Muscle of leg (tissue), 11 donors: ENCODE results near the gene PRMT7. TPM values are rescaled to one million over a fixed set of nuclear protein-coding genes. Genes with fewer than 3 reads are reported as not detected.

Source experiments
- DNase-seq: peaks from one replicate; pipeline ENCODE4 v3.0.0; 2013
- H3K27ac ChIP-seq: one replicate; pipeline ENCODE4 v1.5.1; 2013; ENCODE audit warnings: mild to moderate bottlenecking, low read length, control low read depth
- H3K27me3 ChIP-seq: one replicate; pipeline ENCODE4 v1.6.1; 2013; ENCODE audit warnings: low read length; ENCODE audit not compliant: control insufficient read depth, insufficient read depth
- H3K36me3 ChIP-seq: one replicate; pipeline ENCODE4 v1.6.1; 2013; ENCODE audit warnings: low read length; ENCODE audit not compliant: control insufficient read depth, insufficient read depth
- H3K4me1 ChIP-seq: one replicate; pipeline ENCODE4 v1.6.1; 2013; ENCODE audit warnings: low read length; ENCODE audit not compliant: control insufficient read depth, insufficient read depth
- H3K4me3 ChIP-seq: one replicate; pipeline ENCODE4 v1.5.1; 2013; ENCODE audit warnings: low read length, control low read depth
- H3K9me3 ChIP-seq: replicated peaks from 2 replicates; pipeline ENCODE4 v1.6.1; 2013; ENCODE audit warnings: low read depth, low read length; ENCODE audit not compliant: control insufficient read depth
- WGBS: methylation state at CpG from one replicate; pipeline ENCODE4 v1.1.5; 2013; ENCODE audit warnings: missing lambda C conversion rate; ENCODE audit not compliant: insufficient coverage; 5-methylcytosine and 5-hydroxymethylcytosine counted together
- polyA plus RNA-seq, 8 donors: library from polyadenylated mRNA; unstranded; fragments of 120-200 nt; gene quantifications; one replicate each; pipeline versions ENCODE4 v1.2.1 to v1.2.3, GENCODE V29; 2013; ENCODE audit warnings: inconsistent platforms in 1 of 8, low replicate concordance in 1 of 8; ENCODE audit not compliant: insufficient read length in 8 of 8, insufficient read depth in 1 of 8
- total RNA-seq: library from RNA; stranded (reverse); fragments of 120-200 nt; gene quantifications from one replicate; pipeline ENCODE4 v1.2.4, GENCODE V29; 2013

Gene PRMT7
- total and polyA plus RNA-seq, 9 donors, result 40.7 to 54.4 (median 43.5) TPM

DNA sequence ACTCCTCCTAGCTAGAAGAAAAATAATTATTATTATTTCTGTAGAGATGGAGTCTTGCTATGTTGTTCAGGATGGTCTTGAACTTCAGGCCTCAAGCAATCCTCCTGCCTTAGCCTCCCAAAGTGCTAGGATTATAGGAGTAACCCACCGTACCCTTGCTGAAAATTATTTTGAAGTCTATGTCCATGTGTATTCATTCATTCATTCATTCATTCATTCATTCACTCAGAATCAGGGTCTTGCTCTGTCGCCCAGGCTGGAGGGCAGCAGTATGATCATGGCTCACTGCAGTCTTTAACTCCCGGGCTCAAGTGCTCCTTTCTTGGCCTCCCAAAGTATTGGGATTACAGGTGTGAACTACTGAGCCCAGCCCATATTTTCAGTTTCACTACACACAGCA is 4.2 kb upstream of the PRMT7 start:
- peaks cover 12% of the 10 kb centered on the region for H3K4me1 ChIP-seq
- H3K27ac ChIP-seq, result no peak overlapping the region
- no peaks in the 10 kb centered on the region for H3K9me3 ChIP-seq
- 93% methylated on average over 2 of the region's 3 CpGs for WGBS
- H3K4me3 ChIP-seq, result no peak overlapping the region
- no peaks in the 10 kb centered on the region for H3K27me3 ChIP-seq
- DNase-seq, result no peak
- H3K36me3 ChIP-seq, result peaks cover 46% of the 10 kb centered on the region

DNA sequence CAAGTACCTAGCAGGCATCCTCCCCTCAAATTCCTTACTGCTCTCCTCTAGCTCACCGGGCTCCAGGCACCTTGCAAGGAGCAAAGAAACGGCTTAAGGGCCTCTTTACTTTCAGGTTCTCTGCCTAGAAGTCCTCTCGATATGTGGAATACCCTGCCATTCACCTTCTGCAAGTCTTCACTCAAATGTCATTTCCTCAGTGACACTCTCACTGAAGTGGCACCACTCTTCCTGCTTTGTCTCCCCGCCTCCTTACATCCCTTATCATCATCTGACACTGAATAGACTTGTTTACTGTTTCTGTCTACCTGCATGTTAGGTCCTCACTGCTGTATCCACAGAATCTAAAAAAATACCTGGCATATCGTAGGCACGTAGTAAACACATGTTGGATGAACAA is 1.0 kb upstream of the PRMT7 start:
- H3K36me3 ChIP-seq, result peaks cover 34% of the 10 kb centered on the region
- no peak overlapping the region for H3K27ac ChIP-seq
- H3K4me1 ChIP-seq, result peaks cover 18% of the 10 kb centered on the region
- no peaks in the 10 kb centered on the region for H3K27me3 ChIP-seq
- H3K4me3 ChIP-seq, result peak overlapping the region; percentile 94
- no peak for DNase-seq
- 52% methylated on average over 5 of the region's 6 CpGs for WGBS
- H3K9me3 ChIP-seq, result no peaks in the 10 kb centered on the region

DNA sequence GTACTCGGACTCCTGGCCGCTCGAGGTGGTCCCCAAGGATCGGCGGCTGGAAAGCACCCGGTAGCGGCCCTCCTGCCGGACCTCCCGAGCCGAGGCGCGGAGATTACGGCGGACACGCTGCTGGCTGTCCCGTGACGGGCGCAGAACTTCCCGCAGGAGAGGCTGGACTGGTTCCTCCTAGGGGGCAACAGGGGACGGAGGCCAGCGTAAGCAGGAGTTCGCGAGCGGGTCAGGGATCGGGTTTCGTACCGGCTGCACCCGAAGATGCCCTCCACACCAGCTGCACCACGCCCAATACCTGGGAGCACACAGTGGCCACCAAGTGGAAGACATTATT is 414 bp upstream of the PRMT7 start:
- peak overlapping the region; percentile 87 for H3K27ac ChIP-seq
- no peaks in the 10 kb centered on the region for H3K9me3 ChIP-seq
- no peak for DNase-seq
- H3K4me3 ChIP-seq, result peak overlapping the region; percentile 94
- H3K27me3 ChIP-seq, result no peaks in the 10 kb centered on the region
- peaks cover 18% of the 10 kb centered on the region for H3K4me1 ChIP-seq
- peaks cover 29% of the 10 kb centered on the region for H3K36me3 ChIP-seq
- under 1% methylated on average over 29 of the region's 29 CpGs for WGBS

DNA sequence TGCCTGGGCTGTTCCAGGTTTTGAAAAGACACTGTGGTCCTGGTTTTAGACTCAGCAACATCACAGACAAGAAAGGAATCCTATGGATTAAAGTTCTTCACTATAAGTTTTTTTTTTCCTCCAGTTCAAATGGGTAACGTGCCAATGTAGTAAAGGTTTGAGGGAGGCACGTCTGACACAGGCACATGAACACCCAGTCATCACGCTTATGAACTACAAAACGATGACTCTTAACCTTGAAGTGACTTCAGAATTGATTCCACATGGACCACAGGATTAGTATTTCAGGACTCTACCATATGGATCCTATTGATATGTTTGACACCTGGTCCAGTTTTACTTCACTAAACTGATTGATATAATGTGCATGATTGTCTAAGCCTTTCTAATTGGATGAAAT is 2.3 kb downstream of the PRMT7 start:
- Histone ChIP-seq H3K9me3 (no peaks in the 10 kb centered on the region), H3K36me3 (peaks cover 35% of the 10 kb centered on the region), H3K27ac (no peak overlapping the region), H3K4me3 (no peak overlapping the region), H3K27me3 (no peaks in the 10 kb centered on the region), H3K4me1 (peaks cover 18% of the 10 kb centered on the region)
- no CpG with 5 or more reads among the region's 4 CpGs for WGBS
- DNase-seq, result no peak

DNA sequence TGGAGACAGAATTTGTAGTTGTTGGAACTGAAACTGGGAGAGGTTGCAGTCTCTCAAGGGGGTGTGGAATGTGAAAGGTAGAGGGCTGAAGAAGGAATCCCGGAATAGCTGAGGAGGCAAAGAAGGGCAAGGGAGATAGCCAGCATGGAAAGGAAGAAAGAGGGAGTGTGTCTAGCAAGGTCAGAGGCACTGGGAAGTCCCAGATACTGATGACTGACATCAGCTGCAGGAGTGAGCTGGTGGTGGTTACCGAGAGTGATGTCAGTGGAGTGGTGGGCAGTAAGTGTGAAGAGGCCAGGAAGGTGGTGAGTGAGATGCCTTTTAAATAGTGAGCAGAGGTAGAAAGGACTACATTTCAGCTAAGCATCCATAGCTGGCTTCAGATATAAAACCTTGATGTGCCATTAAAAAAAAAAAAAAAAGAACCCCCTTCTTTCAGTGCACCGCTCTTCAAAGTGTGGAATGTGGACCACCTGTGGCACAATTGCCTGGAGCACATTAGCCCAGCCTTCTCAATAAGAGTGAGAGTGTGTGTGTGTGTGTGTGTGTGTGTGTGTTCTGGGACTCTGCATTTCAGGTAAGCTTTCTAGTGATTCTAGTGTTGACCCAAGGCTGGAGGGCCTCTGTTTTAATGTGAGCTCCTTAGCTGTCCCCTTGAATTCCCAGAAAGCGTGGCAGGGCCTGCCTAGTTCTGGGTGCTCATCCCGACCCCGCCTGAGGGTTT is 8.5 kb downstream of the PRMT7 start:
- Histone ChIP-seq H3K4me3 (no peak overlapping the region), H3K27ac (no peak overlapping the region), H3K36me3 (peaks cover 48% of the 10 kb centered on the region), H3K9me3 (no peaks in the 10 kb centered on the region), H3K27me3 (no peaks in the 10 kb centered on the region), H3K4me1 (no peaks in the 10 kb centered on the region)
- 96% methylated on average over 2 of the region's 6 CpGs for WGBS
- no peak for DNase-seq

DNA sequence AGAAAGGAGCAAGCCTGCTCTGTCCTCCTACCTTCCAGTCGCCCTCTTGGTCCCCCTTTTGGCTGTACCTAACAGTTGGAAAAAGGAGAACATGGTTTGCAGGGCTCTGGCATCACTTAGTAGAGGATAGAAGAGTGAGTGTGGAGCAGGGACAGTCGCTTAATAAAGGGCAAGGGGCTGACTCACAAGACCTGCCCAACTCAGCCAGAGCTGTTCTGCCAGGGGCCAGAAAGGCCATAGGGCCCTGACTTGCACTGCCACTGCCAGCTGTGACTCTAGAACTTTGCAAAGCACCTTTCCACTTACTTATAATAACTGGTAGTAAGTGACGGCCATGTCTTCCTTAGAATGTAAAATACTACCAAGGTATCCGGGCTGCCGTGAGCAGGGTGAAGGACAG is 13.5 kb downstream of the PRMT7 start:
- DNase-seq, result no peak
- H3K4me3 ChIP-seq, result no peak overlapping the region
- WGBS, result 91% methylated on average over 4 of the region's 5 CpGs
- no peaks in the 10 kb centered on the region for H3K9me3 ChIP-seq
- H3K36me3 ChIP-seq, result peaks cover 56% of the 10 kb centered on the region
- H3K27ac ChIP-seq, result no peak overlapping the region
- H3K27me3 ChIP-seq, result no peaks in the 10 kb centered on the region
- H3K4me1 ChIP-seq, result no peaks in the 10 kb centered on the region

DNA sequence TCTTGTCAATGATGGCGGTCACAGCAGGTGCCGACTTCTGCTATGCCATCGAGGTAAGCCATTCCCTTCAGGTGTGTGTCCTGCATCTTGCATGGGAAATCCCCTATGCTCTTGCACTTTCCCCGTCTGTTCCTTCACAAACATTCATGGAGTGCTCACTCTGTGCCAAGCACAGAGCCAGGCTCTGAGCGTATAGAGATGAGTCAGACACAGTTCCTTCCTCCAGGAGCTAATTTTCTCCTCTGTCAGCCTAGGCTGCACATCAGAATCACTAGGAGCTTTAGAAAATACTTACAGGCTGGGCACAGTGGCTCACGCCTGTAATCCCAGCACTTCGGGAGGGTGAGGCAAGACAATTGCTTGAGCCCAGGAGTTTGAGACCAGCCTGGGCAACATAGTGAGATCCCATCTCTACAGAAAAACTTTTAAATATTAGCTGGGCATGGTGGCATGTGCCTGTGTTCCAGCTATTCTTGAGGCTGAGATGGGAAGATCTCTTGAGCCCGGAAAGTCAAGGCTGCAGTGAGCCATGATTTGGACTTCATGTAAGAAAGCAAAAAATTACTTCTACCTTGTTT is 14.1 kb downstream of the PRMT7 start:
- Histone ChIP-seq H3K4me3 (no peak overlapping the region), H3K27ac (no peak overlapping the region), H3K27me3 (no peaks in the 10 kb centered on the region), H3K4me1 (no peaks in the 10 kb centered on the region), H3K36me3 (peaks cover 51% of the 10 kb centered on the region), H3K9me3 (no peaks in the 10 kb centered on the region)
- 85% methylated on average over 6 of the region's 8 CpGs for WGBS
- no peak for DNase-seq

DNA sequence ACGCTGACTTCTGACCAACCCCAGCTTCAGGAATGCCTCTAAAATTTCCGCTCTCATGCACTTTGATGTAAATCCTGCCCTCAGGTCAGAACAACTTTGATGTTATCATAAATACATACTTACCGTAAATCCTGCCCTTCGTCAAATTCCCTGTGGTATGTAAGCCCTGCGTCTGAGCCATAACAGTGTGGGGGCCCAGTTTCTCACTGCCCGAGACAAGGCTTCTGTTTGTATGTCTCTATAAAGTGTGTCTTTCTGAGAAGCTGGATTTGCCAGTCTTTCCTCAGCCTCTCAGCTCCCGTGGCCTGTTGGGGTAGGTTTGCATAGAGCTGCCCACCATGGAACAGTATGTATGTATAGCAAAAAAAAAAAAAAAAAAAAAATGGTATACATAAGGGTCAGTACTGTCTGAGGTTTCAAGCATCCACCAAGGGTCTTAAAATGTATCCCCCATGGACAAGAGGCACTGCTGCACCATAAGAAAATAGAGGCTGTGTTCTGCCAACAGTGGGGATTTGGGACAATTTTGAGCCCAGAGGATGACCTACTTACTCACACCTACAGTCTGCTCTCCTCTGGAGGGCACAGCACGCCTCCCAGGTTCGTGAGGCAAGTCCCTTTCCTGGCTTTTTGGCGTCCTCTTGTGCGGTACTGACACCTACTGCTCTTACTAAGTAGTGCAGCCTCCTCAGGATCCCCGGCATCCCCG is 17.5 kb downstream of the PRMT7 start:
- Histone ChIP-seq H3K36me3 (peaks cover 52% of the 10 kb centered on the region), H3K9me3 (no peaks in the 10 kb centered on the region), H3K27me3 (no peaks in the 10 kb centered on the region), H3K4me1 (peaks cover 3% of the 10 kb centered on the region), H3K4me3 (no peak overlapping the region), H3K27ac (no peak overlapping the region)
- 33% methylated on average over 3 of the region's 13 CpGs for WGBS
- DNase-seq, result peak; percentile 81

DNA sequence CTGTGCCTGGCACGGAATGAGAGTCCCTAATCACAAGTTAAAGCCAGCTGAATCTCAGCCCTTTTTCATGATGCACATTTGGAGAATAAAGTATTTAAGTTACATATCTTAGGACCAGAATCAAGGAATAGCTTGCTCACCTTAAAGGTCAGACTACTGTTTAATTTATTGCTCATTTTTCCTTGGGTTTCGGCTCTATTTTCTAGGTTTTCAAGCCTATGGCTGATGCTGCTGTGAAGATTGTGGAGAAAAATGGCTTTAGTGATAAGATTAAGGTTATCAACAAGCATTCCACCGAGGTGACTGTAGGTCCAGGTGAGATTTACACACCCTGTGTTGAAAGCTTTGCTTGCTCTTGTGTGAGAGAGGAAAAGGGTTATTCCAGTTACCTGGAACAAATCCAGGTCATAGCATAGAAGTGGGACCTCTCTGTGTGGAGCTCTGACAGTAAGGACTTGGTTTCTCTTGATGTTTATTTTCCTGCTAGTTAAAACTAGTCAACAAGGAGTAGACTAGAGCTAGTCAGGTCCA is 18.1 kb downstream of the PRMT7 start:
- peaks cover 3% of the 10 kb centered on the region for H3K4me1 ChIP-seq
- no peaks in the 10 kb centered on the region for H3K27me3 ChIP-seq
- no peak for DNase-seq
- H3K4me3 ChIP-seq, result no peak overlapping the region
- H3K27ac ChIP-seq, result no peak overlapping the region
- no peaks in the 10 kb centered on the region for H3K9me3 ChIP-seq
- WGBS, result 44% methylated on average over 1 of the region's 3 CpGs
- peaks cover 55% of the 10 kb centered on the region for H3K36me3 ChIP-seq

DNA sequence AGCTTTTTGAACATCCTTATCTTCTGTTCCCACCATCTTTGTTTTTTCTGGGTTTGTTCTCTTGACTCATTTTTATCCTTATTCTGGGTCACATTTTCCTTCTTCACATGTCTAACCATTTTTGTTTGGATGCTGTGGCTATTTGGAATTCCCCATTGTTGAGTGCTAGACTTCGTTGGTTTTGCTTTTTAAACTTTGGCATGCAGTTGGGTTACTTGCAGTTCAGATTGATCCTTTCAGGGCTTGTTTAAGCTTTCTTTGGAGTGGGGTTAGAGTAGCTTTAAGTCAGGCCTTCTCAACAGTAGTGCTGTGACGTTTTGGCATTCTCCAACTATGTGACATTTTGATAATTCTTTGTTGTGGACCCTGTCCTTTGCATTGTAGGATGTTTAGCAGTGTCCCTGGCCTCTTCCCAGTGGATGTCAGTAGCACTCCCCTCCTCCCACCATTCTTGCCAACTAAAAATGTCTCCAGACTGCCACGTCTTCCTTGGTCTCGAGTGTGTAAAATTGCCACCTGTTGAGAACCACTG is 21.1 kb downstream of the PRMT7 start:
- H3K9me3 ChIP-seq, result no peaks in the 10 kb centered on the region
- no peak overlapping the region for H3K4me3 ChIP-seq
- H3K36me3 ChIP-seq, result peaks cover 51% of the 10 kb centered on the region
- no peak for DNase-seq
- 41% methylated on average over 2 of the region's 4 CpGs for WGBS
- no peaks in the 10 kb centered on the region for H3K27me3 ChIP-seq
- H3K4me1 ChIP-seq, result peaks cover 3% of the 10 kb centered on the region
- H3K27ac ChIP-seq, result peak overlapping the region; percentile 60
